ENCODE measurements around the gene GNMT.

DNA sequence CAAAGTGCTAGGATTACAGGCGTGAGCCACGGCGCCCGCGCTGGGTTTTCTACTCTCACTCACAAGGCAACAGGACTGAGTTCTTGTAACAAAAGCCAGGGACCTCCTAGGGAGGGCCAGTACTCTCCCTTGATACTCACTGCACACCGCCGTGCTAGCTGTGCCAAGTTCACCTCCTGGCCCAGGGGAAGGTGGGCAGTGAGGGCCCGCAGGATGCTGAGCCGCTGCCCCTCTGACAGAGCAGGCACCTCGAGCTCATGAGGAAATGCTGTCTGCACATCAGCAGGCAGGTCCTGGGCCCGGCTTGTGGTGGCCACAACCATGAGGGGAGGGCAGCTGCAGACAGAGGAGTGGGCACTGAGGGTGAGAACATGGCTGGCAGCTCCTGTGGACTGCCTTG is 6.7 kb downstream of the GNMT start:
- TF ChIP-seq, protein P1, sequence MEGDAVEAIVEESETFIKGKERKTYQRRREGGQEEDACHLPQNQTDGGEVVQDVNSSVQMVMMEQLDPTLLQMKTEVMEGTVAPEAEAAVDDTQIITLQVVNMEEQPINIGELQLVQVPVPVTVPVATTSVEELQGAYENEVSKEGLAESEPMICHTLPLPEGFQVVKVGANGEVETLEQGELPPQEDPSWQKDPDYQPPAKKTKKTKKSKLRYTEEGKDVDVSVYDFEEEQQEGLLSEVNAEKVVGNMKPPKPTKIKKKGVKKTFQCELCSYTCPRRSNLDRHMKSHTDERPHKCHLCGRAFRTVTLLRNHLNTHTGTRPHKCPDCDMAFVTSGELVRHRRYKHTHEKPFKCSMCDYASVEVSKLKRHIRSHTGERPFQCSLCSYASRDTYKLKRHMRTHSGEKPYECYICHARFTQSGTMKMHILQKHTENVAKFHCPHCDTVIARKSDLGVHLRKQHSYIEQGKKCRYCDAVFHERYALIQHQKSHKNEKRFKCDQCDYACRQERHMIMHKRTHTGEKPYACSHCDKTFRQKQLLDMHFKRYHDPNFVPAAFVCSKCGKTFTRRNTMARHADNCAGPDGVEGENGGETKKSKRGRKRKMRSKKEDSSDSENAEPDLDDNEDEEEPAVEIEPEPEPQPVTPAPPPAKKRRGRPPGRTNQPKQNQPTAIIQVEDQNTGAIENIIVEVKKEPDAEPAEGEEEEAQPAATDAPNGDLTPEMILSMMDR (IDR thresholded peaks at IDR 0.05): no peak
- TF ChIP-seq POLR2A (IDR thresholded peaks at IDR 0.05): no peak

Measured in lower leg skin (tissue), 3 donors.